ENCODE results near the gene TDRD6. TPM values are rescaled to one million over a fixed set of nuclear protein-coding genes. Genes with fewer than 3 reads are reported as not detected.

TDRD6 gene
- total RNA-seq, 4 donors from 2014 or later: 0.88 to 1.8 (median 1.4) TPM

DNA sequence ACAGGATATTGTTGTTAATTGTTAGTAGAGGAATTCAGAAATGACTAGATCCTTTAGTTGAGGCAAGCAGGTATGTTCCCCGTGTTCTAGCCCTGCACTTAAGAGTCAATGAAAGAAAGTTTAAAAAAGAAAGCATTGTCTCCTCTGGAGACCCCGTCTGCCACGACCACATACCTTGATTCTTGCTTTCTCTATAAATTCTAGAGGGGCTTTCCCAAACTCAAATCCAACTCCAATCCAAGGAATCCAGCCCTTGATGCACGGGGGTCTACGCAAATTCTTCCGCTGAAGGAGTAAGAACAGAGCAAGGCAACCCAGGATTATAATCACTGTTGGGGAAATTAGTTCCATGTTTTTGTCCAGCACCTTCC lies 35.5 kb upstream of the TDRD6 start:
- no peaks in the 10 kb centered on the region for H3K36me3 ChIP-seq
- H3K4me3 ChIP-seq (replicated peaks in 1 of 3): peak overlapping the region; percentile 30 to 85 (median 63)
- no peaks in the 10 kb centered on the region for H3K27me3 ChIP-seq
- H3K27ac ChIP-seq: peak overlapping the region in 2 of 3 donors; percentile 82 to 89
- H3K9me3 ChIP-seq: no peaks in the 10 kb centered on the region
- H3K4me1 ChIP-seq: peaks cover 0 to 15% of the 10 kb centered on the region in 2 donors
- intact Hi-C loops (cut with DNase I): no loop called here
- TF ChIP-seq, protein P1, sequence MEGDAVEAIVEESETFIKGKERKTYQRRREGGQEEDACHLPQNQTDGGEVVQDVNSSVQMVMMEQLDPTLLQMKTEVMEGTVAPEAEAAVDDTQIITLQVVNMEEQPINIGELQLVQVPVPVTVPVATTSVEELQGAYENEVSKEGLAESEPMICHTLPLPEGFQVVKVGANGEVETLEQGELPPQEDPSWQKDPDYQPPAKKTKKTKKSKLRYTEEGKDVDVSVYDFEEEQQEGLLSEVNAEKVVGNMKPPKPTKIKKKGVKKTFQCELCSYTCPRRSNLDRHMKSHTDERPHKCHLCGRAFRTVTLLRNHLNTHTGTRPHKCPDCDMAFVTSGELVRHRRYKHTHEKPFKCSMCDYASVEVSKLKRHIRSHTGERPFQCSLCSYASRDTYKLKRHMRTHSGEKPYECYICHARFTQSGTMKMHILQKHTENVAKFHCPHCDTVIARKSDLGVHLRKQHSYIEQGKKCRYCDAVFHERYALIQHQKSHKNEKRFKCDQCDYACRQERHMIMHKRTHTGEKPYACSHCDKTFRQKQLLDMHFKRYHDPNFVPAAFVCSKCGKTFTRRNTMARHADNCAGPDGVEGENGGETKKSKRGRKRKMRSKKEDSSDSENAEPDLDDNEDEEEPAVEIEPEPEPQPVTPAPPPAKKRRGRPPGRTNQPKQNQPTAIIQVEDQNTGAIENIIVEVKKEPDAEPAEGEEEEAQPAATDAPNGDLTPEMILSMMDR (IDR thresholded peaks at IDR 0.05): no peak
- no peak for TF ChIP-seq POLR2A (IDR thresholded peaks at IDR 0.05)
- no peak for DNase-seq
- WGBS, 2 donors: 2 to 3% methylated on average over 6 of the region's 6 CpGs

DNA sequence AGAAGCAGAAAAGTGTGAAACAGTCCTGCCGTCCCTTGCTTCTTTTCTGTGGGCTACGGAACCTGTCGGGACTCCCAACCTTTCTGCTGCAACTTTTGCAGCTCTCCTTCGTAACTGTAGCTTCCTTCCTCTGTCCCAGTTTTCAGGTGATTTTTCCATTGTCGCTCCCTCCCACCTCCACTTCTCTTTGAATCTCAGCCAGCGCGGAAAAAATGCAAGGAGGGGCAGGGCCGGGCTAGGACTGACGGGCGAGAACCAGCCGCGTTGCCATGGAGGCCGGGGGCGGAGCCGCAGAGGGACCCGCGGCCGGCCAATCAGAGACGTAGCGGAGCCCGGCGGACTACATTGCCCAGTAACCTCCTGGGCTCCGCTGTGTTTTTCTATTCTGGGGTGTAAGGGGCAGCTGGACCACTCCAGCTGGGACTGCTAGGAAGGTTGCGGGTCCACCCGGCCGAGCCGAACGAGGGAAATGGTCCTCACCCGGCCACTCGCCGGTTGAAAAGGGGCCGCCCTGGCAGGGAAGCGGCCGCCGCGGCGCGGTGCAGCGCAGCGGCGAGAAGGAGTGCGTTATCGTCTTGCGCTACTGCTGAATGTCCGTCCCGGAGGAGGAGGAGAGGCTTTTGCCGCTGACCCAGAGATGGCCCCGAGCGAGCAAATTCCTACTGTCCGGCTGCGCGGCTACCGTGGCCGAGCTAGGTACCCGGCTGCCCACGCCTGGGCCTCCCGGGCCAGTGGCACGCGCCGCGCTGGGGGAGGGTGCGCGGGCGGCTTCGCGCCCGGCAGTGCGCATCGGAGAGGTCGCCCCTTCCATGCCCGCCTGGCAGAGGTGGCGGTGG lies 34.9 kb upstream of the TDRD6 start, which contains the start of the genes CYP39A1 and SLC25A27:
Gene CYP39A1, minus strand, starts transcription at position 216 of the 836 bp plus-strand sequence. CDS start 236 bp downstream, outside the sequence.
Gene SLC25A27, plus strand, starts transcription at position 373 of the 836 bp plus-strand sequence. Its CDS starts 218 bp downstream, at position 591.
- intact Hi-C loops (cut with DNase I): no loop called here
- 0 to 1% methylated on average over 28 to 39 of the region's 72 CpGs for WGBS, 2 donors
- Histone ChIP-seq H3K27me3 (no peaks in the 10 kb centered on the region), H3K4me1 (peaks cover 0 to 15% of the 10 kb centered on the region in 2 donors), H3K27ac (peak within 1 kb of the TSS; percentile 73 to 89 (median 82)), H3K36me3 (no peaks in the 10 kb centered on the region), H3K9me3 (no peaks in the 10 kb centered on the region), H3K4me3 (replicated peaks in 1 of 3) (peak within 1 kb of the TSS; percentile 30 to 85 (median 78))
- DNase-seq: peak; percentile 98
- peak; percentile 36 to 88 for TF ChIP-seq POLR2A (IDR thresholded peaks at IDR 0.05)
- TF ChIP-seq, protein P1 (IDR thresholded peaks at IDR 0.05): no peak

DNA sequence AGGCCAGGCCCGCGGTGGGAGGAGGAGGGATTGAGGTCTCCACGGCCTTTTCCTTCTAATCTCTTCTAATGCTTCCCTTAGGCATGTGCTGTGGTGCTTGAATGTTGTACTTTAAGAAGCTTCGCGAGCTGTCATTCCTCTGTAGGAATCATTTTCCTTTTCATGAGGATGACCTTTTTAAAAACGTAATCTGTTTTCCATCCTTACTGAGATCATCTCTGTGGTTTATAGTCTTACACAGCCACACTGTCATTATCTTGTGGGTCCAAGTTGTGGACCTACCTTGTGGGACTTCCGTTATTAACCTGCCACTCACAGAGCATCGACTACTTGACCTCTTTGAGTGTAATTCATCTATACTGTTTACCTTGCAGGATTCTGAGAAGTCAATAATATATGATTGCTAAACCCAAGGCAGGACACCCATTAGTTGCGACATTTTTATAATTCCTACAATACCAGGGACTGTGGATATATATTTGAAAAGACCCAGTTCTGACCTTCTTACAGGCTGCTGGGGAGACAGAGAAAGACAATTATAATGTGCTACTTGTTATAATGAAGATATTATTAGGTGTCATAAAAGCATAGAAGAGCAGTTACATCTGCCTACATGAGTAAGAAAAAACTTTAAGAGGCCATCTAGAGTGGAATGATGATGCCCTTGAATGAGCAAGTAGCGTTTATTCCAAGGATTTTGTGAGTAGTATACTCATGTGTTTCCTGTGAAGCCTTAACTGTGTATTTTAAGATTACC lies 34.1 kb upstream of the TDRD6 start:
- DNase-seq: no peak
- peaks cover 0 to 1% of the 10 kb centered on the region in 2 donors for H3K36me3 ChIP-seq
- H3K9me3 ChIP-seq: no peaks in the 10 kb centered on the region
- intact Hi-C loops (cut with DNase I): no loop called here
- H3K4me1 ChIP-seq: peaks cover 0 to 15% of the 10 kb centered on the region in 2 donors
- WGBS, 2 donors: 22 to 26% methylated on average over 10 of the region's 10 CpGs
- peak overlapping the region; percentile 73 to 89 (median 82) for H3K27ac ChIP-seq
- no peak for TF ChIP-seq POLR2A (IDR thresholded peaks at IDR 0.05)
- TF ChIP-seq, protein P1 (IDR thresholded peaks at IDR 0.05): no peak
- peak overlapping the region; percentile 30 to 85 (median 78) for H3K4me3 ChIP-seq (replicated peaks in 1 of 3)
- no peaks in the 10 kb centered on the region for H3K27me3 ChIP-seq

DNA sequence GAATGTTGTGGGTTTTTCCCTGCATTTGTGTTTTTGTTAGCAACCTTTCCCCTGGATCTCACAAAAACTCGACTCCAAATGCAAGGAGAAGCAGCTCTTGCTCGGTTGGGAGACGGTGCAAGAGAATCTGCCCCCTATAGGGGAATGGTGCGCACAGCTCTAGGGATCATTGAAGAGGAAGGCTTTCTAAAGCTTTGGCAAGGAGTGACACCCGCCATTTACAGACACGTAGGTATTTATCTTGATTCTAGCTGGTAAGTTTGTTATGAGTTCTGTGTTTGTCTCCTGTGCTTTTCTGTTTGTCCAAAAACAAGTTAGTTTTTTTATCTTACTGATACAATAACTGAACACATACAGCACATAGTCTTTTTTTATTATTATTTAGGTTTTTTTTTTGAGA lies 31.9 kb upstream of the TDRD6 start:
- TF ChIP-seq, protein P1 (IDR thresholded peaks at IDR 0.05): no peak
- no peak for TF ChIP-seq POLR2A (IDR thresholded peaks at IDR 0.05)
- Histone ChIP-seq H3K36me3 (peaks cover 0 to 6% of the 10 kb centered on the region in 2 donors), H3K9me3 (no peaks in the 10 kb centered on the region), H3K27ac (no peak overlapping the region), H3K4me1 (peaks cover 0 to 12% of the 10 kb centered on the region in 2 donors), H3K4me3 (replicated peaks in 1 of 3) (no peak overlapping the region), H3K27me3 (no peaks in the 10 kb centered on the region)
- intact Hi-C loops (cut with DNase I): no loop called here
- WGBS, 2 donors: 80 to 85% methylated on average over 6 of the region's 6 CpGs
- DNase-seq: no peak

Measured in thyroid gland (tissue), 4 donors.